ENCODE data around the gene OSCP1.
A peak's percentile ranks its signal among the peaks of the same experiment; 100 is the strongest.

The OSCP1 gene

DNA sequence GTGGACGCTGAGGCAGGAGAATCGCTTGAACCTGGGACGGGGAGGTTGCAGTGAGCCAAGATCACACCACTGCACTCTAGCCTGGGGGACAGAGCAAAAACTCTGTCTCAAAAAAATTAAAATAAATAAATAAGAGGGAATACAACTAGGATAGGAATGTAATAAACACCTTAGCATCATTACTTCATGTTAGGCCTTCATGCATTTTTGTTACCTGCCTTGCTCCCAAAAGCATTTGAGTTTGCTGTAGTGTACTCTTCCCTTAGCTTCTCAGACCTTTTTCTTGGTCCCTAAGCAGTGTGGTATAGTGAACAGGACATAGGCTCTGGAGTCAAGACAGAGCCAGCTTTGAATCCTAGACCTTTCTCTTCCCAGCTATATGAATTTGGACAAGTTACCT is 2.8 kb upstream of the OSCP1 start:
- DNase-seq (ENCODE audit: low read depth, low spot score) = no peak
- H3K27ac ChIP-seq = no peak overlapping the region

DNA sequence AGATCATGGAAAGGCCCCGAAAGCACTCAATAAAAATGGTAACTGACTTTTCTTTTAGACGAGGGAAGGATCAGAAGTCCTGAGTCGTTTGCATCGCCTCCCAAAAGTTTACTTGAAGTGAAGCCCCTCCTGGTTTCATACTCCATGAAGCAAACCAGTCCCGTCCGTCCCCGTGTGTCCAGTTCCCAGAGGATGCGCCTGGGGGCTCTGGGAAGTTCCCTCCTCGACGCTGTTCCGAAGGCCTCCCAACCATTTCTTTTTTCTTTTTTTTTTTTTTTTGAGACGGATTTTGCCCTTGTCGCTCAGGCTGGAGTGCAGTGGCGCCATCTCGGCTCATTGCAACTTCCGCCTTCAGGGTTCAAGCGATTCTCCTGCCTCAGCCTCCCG is 661 bp upstream of the OSCP1 start:
- no peak for DNase-seq (ENCODE audit: low read depth, low spot score)
- peak overlapping the region; percentile 91 for H3K27ac ChIP-seq

GRCh38 chr1:36448530-36449056 is 1.7 kb downstream of the OSCP1 start:
- peak overlapping the region; percentile 91 for H3K27ac ChIP-seq
- no peak for DNase-seq (ENCODE audit: low read depth, low spot score)

DNA sequence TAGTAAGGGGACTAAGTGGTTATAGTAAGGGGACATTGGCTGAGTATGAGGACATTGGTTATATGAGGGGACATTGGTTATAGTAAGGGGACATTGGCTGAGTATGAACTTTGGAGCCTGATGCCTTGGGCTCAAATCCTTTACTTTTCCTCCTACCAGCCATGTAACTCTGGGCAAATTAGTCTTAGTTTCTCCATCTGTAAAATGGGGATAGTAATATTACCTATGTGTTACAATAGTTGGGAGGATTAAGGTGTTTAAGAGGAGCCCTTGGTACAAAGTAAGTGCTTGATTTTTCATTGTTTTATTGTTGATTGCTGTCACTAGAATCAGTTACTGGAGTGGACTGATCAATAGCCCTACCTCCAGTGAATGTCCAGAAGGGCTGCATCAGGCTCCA is 2.8 kb downstream of the OSCP1 start:
- DNase-seq (ENCODE audit: low read depth, low spot score) = no peak
- no peak overlapping the region for H3K27ac ChIP-seq

GRCh38 chr1:36446746-36447145 is 3.5 kb downstream of the OSCP1 start:
- no peak for DNase-seq (ENCODE audit: low read depth, low spot score)
- H3K27ac ChIP-seq = no peak overlapping the region

GRCh38 chr1:36446271-36446670 is 4.0 kb downstream of the OSCP1 start:
- no peak overlapping the region for H3K27ac ChIP-seq
- DNase-seq (ENCODE audit: low read depth, low spot score) = no peak

GRCh38 chr1:36443297-36443696 is 7.0 kb downstream of the OSCP1 start:
- no peak for DNase-seq (ENCODE audit: low read depth, low spot score)
- no peak overlapping the region for H3K27ac ChIP-seq

DNA sequence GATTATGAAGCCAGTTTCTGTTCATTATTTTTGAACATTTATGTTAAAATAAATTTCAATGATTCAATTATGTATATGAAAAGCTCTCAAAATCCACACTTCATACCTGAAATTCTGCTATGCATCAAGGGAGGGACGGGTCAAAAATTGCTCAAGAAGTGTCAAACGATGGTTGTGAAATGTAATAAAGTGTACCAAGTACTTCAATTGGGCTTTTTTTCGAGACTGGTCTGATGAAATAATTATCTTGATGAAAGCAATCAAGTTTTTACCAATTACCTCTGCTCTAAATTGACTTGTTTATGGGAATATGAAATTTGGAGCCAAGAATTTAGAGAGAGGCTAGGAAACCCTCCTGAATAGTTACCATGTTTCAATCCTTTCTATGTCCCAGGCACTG is 7.9 kb downstream of the OSCP1 start:
- H3K27ac ChIP-seq = no peak overlapping the region
- no peak for DNase-seq (ENCODE audit: low read depth, low spot score)

DNA sequence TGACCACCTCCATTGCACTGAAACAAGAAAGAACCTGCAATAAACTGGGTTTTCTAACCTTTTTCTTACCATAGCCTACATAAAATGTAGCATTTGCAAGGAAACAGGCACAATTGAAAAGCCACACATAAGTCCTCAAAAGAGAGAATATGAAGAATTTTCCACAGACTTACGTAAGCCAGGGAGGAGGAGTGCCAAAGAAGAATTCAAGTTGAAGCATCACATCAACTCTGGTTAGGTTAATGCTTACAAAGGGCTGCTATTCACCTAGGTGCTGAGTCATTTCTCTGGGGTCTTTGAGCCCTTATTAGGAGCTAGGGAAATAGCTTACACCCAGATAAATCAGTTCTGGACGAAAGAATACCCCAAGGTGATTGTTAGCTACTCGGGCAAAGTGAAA is 9.6 kb downstream of the OSCP1 start:
- no peak overlapping the region for H3K27ac ChIP-seq
- DNase-seq (ENCODE audit: low read depth, low spot score) = no peak

DNA sequence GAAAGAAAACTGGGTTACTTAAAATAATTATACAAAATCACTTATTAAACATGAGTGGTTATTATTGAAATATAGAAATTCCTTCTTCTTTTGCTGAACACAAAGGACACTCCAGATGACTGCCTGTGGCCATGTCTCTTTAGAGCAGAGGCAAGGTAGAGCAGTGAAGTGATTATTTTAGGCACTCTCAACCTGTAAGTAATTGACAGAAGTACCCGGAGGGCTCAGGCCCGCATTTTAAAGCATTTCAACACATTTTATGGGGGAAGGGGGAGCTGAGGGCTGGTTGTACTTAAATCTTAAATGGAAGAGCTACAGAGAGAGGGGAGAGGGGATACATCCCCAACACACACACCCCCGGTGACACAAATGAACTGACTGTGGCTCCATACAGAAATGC is 10.2 kb downstream of the OSCP1 start:
- no peak overlapping the region for H3K27ac ChIP-seq
- DNase-seq (ENCODE audit: low read depth, low spot score) = no peak

DNA sequence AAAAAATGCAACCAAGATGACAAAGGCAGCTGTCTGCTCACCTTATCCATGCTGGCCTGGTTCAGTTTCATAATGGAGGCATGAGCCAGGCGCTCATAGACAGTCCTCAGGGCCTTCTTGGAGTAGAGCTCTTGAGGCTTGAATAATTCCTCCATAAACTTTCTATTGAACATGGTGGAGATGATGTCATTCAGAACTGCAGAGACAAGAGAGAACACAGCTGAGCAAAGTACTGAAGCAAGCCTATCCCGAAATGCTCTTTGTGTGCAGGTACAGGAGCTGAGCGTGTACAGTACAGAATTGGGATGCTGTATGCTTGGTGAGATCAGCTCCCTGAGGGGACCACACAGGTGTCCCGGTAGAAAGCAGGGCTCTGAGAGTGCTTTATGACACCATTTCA is 11.5 kb downstream of the OSCP1 start:
- H3K27ac ChIP-seq = no peak overlapping the region
- DNase-seq (ENCODE audit: low read depth, low spot score) = no peak

GRCh38 chr1:36436821-36437220 is 13.4 kb downstream of the OSCP1 start:
- peak overlapping the region; percentile 74 for H3K27ac ChIP-seq
- DNase-seq (ENCODE audit: low read depth, low spot score) = peak; percentile 80

DNA sequence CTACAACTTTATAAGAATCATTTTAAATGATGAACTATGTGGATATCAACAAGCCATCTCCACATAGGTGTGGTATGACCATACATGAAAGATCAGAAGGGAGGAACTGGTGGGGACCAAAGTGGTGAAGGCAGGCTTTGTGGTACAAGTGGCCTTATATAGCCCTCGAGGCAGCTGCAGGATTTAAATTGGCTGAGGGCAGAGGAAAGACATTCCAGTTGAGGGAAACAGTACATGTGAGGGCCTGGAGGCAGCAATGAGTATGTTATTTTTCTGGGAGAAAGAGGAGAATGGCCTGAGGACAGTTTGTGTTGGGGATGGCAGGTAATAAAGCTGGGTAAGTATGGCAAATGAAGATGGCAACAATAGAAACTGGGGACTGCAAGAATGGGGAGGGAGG is 17.1 kb downstream of the OSCP1 start:
- no peak for DNase-seq (ENCODE audit: low read depth, low spot score)
- H3K27ac ChIP-seq = no peak overlapping the region

DNA sequence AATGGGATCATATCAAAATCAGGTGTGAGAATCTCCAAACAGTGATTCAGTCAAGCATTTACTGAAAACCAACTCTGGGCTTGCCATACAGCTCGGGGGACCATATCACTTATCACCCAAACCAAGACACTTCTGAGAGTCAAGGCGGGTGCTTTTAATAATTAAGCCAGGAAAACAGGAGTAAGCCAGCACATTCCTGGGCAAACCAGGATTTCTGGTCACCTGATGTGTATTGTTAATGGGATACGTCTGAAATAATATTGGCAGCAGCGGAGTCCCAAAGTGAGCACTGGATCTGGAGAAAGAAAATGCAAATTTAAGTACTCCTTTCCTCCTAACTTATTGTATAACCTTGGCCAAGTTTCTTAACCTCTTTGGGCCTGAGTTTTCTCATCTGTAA is 17.6 kb downstream of the OSCP1 start:
- no peak overlapping the region for H3K27ac ChIP-seq
- no peak for DNase-seq (ENCODE audit: low read depth, low spot score)

DNA sequence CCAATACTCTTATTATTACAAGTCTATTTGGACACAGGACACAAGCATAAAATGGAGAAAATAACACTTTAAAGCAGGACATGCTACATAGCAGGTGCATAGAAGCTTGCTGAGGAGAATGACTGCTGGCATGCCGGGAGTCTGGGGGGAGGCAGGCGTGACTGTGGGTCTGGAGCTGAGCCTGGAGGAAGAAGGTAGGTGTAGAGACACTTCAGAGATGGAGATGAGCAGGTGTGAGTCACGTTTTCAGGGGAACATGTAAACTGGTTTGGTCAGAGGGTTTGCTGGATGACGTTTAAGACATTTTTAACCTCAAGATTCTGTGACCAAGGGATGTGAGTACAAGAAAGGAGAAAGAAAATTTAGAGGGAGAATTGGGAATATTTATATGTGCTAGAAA is 24.5 kb downstream of the OSCP1 start:
- no peak for DNase-seq (ENCODE audit: low read depth, low spot score)
- H3K27ac ChIP-seq = peak overlapping the region; percentile 20

- no peak for DNase-seq (ENCODE audit: low read depth, low spot score)
- no peak overlapping the region for H3K27ac ChIP-seq
Observed at GRCh38 chr1:36421649-36422048, 28.6 kb downstream of the OSCP1 start.

DNA sequence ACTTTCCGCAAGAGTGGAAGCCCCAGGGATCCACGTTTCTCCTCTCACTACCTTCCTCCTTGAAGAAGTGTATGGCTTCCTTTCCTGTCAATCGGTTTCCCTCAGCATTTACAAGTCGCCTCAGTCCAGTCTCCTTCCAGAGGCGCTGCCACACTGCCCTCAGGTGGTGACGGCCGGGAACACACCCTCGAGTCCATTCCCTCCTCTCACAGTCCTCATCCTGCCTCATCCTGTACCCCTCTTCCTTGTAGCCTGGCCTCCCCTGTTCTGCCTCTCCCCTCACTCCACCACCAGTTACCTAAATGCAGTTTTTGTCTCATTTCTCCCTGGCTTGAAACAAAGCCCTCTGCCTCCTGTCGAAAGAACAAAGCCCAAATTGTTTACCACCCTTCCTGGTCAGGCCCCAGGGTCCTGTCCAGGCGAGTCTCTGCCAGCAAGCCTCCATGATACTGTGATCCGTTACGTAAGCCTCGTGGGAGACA is 29.4 kb downstream of the OSCP1 start:
- H3K27ac ChIP-seq = no peak overlapping the region
- peak; percentile 43 for DNase-seq (ENCODE audit: low read depth, low spot score)

- no peak overlapping the region for H3K27ac ChIP-seq
- no peak for DNase-seq (ENCODE audit: low read depth, low spot score)
Observed at GRCh38 chr1:36420409-36420808, 29.8 kb downstream of the OSCP1 start.

DNA sequence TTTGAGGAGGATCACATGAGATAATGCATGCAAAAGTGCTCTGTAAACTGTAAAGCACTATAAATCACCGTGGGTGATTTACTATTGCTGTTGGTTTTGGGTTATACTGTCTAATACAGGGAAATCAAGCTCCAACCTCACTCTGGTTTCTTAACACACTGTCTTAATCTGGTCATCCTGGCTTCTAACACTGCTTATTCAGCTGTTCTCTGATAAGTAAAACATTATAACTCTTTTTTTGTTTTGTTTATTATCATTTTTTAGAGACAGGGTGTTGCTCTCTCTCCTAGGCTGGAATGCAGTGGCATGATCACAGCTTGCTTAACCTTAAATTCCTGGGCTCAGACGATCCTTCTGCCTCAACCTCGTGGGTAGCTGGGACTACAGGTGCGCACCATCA is 30.7 kb downstream of the OSCP1 start:
- no peak overlapping the region for H3K27ac ChIP-seq
- DNase-seq (ENCODE audit: low read depth, low spot score) = no peak

- no peak for DNase-seq (ENCODE audit: low read depth, low spot score)
- no peak overlapping the region for H3K27ac ChIP-seq
Observed at GRCh38 chr1:36419140-36419539, 31.1 kb downstream of the OSCP1 start.

- no peak overlapping the region for H3K27ac ChIP-seq
- no peak for DNase-seq (ENCODE audit: low read depth, low spot score)
Observed at GRCh38 chr1:36417931-36418330, 32.3 kb downstream of the OSCP1 start.

GRCh38 chr1:36415661-36416326 is 34.5 kb downstream of the OSCP1 start:
- H3K27ac ChIP-seq = no peak overlapping the region
- DNase-seq (ENCODE audit: low read depth, low spot score) = no peak

Measured in epithelial cell of prostate (primary cell).